ENCODE data around the gene RPP38.
A peak's percentile ranks its signal among the peaks of the same experiment; 100 is the strongest.

The RPP38 gene

GRCh38 chr10:15097011-15097812 lies at the start of gene RPP38:
TSS of gene RPP38 (plus strand) at chr10:15097355. CDS start at chr10:15103315, 5,960 bp downstream.
- DNase-seq (ENCODE audit: low read depth in 2 of 2), result peak; percentile 94 to 97

- DNase-seq (ENCODE audit: low read depth in 2 of 2), result no peak
Measured at GRCh38 chr10:15049533-15049932, 47.6 kb upstream of the RPP38 start.

- DNase-seq (ENCODE audit: low read depth in 2 of 2), result no peak
Measured at GRCh38 chr10:15052121-15052520, 45.0 kb upstream of the RPP38 start.

GRCh38 chr10:15053061-15053460 lies 44.1 kb upstream of the RPP38 start:
- DNase-seq (ENCODE audit: low read depth in 2 of 2), result no peak

GRCh38 chr10:15058689-15059088 lies 38.5 kb upstream of the RPP38 start:
- no peak for DNase-seq (ENCODE audit: low read depth in 2 of 2)

- DNase-seq (ENCODE audit: low read depth in 2 of 2), result no peak
Measured at GRCh38 chr10:15059914-15060313, 37.2 kb upstream of the RPP38 start.

GRCh38 chr10:15060638-15061037 lies 36.5 kb upstream of the RPP38 start:
- DNase-seq (ENCODE audit: low read depth in 2 of 2), result no peak

GRCh38 chr10:15067154-15067553 lies 30.0 kb upstream of the RPP38 start:
- no peak for DNase-seq (ENCODE audit: low read depth in 2 of 2)

GRCh38 chr10:15068802-15069201 lies 28.4 kb upstream of the RPP38 start:
- no peak for DNase-seq (ENCODE audit: low read depth in 2 of 2)

GRCh38 chr10:15069230-15069629 lies 27.9 kb upstream of the RPP38 start:
- no peak for DNase-seq (ENCODE audit: low read depth in 2 of 2)

GRCh38 chr10:15072358-15072757 lies 24.8 kb upstream of the RPP38 start:
- no peak for DNase-seq (ENCODE audit: low read depth in 2 of 2)

GRCh38 chr10:15075421-15075820 lies 21.7 kb upstream of the RPP38 start:
- DNase-seq (ENCODE audit: low read depth in 2 of 2), result no peak

GRCh38 chr10:15083674-15084501 lies 13.3 kb upstream of the RPP38 start:
- DNase-seq (ENCODE audit: low read depth in 2 of 2), result no peak

- DNase-seq (ENCODE audit: low read depth in 2 of 2), result no peak
Measured at GRCh38 chr10:15084502-15084922, 12.6 kb upstream of the RPP38 start.

- peak; percentile 78 to 81 for DNase-seq (ENCODE audit: low read depth in 2 of 2)
Measured at GRCh38 chr10:15088428-15089261, 8.5 kb upstream of the RPP38 start, which contains the start of gene ACBD7. TSS of gene ACBD7 (minus strand) at chr10:15088776. CDS start at chr10:15088728, 48 bp downstream.

GRCh38 chr10:15091418-15091817 lies 5.7 kb upstream of the RPP38 start:
- DNase-seq (ENCODE audit: low read depth in 2 of 2), result no peak

- no peak for DNase-seq (ENCODE audit: low read depth in 2 of 2)
Measured at GRCh38 chr10:15092855-15093408, 4.2 kb upstream of the RPP38 start.

- no peak for DNase-seq (ENCODE audit: low read depth in 2 of 2)
Measured at GRCh38 chr10:15096661-15097010, 519 bp upstream of the RPP38 start.

- no peak for DNase-seq (ENCODE audit: low read depth in 2 of 2)
Measured at GRCh38 chr10:15099886-15100285, 2.7 kb downstream of the RPP38 start.

- no peak for DNase-seq (ENCODE audit: low read depth in 2 of 2)
Measured at GRCh38 chr10:15103513-15103912, 6.4 kb downstream of the RPP38 start.

GRCh38 chr10:15106352-15107013 lies 9.3 kb downstream of the RPP38 start:
- peak; percentile 51 to 64 for DNase-seq (ENCODE audit: low read depth in 2 of 2)
